Panc1 (cell line): ENCODE measurements around the gene POLG. TPM values are rescaled to one million over a fixed set of nuclear protein-coding genes. Genes with fewer than 3 reads are reported as not detected.

Source experiments
- ATAC-seq: fragments of 200-7000 bp; cut with Tn5 transposase; 2 replicates; pipeline ENCODE4 v1.9.1; 2020; ENCODE audit warnings: mild to moderate bottlenecking, moderate library complexity
- BruUV-seq: library from RNA; stranded (reverse); fragments of 400-500 nt; replicated peaks from 2 replicates; lab custom pipeline; 2021; lab: Mats Ljungman, UMichigan
- CTCF ChIA-PET: fragments of 300-600 bp; sonication (Branson Sonifier 250); formaldehyde crosslinking; loops from one replicate; lab custom pipeline; 2022; ENCODE audit warnings: antibody characterized with exemption; lab: Charles Lee
- POLR2A ChIA-PET: fragments of 300-600 bp; sonication (Branson Sonifier 250); formaldehyde crosslinking; loops from one replicate; lab custom pipeline; 2022; ENCODE audit warnings: antibody characterized with exemption; lab: Charles Lee
- DNase-seq: peaks from one replicate; pipeline ENCODE4 v3.0.0-alpha.2; 2010; ENCODE audit warnings: low read depth, low spot score
- H3K27ac ChIP-seq: 2 replicates; pipeline ENCODE4 v1.5.1; 2011; ENCODE audit warnings: mild to moderate bottlenecking, low read length, inconsistent platforms
- H3K27me3 ChIP-seq: fragments of 200-500 bp; sonication (Bioruptor generic); 2 replicates; pipeline ENCODE4 v1.6.0; 2014; ENCODE audit warnings: low read length, inconsistent platforms; ENCODE audit not compliant: control insufficient read depth, insufficient read depth
- H3K36me3 ChIP-seq: fragments of 200-500 bp; sonication (Bioruptor generic); 2 replicates; pipeline ENCODE4 v1.5.1; 2014; ENCODE audit warnings: inconsistent platforms, mild to moderate bottlenecking, low read length, moderate library complexity; ENCODE audit not compliant: control insufficient read depth, insufficient read depth
- H3K4me1 ChIP-seq: 2 replicates; pipeline ENCODE4 v1.5.1; 2011; ENCODE audit warnings: inconsistent platforms, mild to moderate bottlenecking, low read length, moderate library complexity; ENCODE audit not compliant: control insufficient read depth, insufficient read depth
- H3K4me3 ChIP-seq, 2 experiments: 2 replicates each; pipeline ENCODE4 v1.5.1; 2011 to 2012; ENCODE audit warnings: low read depth in 2 of 2, low read length in 2 of 2, mild to moderate bottlenecking in 2 of 2, inconsistent platforms in 1 of 2, moderate library complexity in 1 of 2
- H3K9me3 ChIP-seq: fragments of 200-500 bp; sonication (Bioruptor generic); 2 replicates; pipeline ENCODE4 v1.5.1; 2014; ENCODE audit warnings: low read depth, mild to moderate bottlenecking, inconsistent platforms, low read length, moderate library complexity; ENCODE audit not compliant: control insufficient read depth, insufficient read depth
- POLR2AphosphoS5 ChIP-seq: IDR thresholded peaks from 2 replicates; pipeline ENCODE4 v1.6.1; 2012; ENCODE audit warnings: mild to moderate bottlenecking, low read depth, low read length, moderate library complexity
- SIN3A ChIP-seq: IDR thresholded peaks from 2 replicates; pipeline ENCODE4 v1.6.1; 2012; ENCODE audit warnings: low read depth, mild to moderate bottlenecking, low read length, moderate library complexity, borderline replicate concordance; ENCODE audit not compliant: insufficient read depth
- TCF7L2 ChIP-seq: IDR thresholded peaks from 2 replicates; pipeline ENCODE4 v1.6.1; 2011; ENCODE audit warnings: mild to moderate bottlenecking, low read depth, low read length, inconsistent platforms
- in situ Hi-C: cut with HindIII; loops from 2 replicates; pipeline ENCODE4 v1.10.0; 2016; ENCODE audit warnings: low sequenced_read_pairs, low pct_unique_long_range_greater_than_20kb
- intact Hi-C: fragments of 100-400 bp; cut with micrococcal nuclease; formaldehyde crosslinking; loops from one replicate; pipeline ENCODE4 v1.10.0; 2022; ENCODE audit not compliant: unreplicated experiment
- total RNA-seq: library from RNA; stranded (reverse); gene quantifications from one replicate; pipeline ENCODE4 v1.2.1, GENCODE V29; 2021; ENCODE audit not compliant: unreplicated experiment
- TF ChIP-seq, protein P1 (sequence below): fragments of 450-650 bp; IDR thresholded peaks from 2 replicates; pipeline ENCODE4 v1.5.1; 2017; ENCODE audit warnings: mild to moderate bottlenecking
- TF ChIP-seq, protein P2 (sequence below), 2 experiments: IDR thresholded peaks; 2 replicates each; pipeline ENCODE4 v1.6.1; 2011 to 2012; ENCODE audit warnings: low read depth in 2 of 2, control low read depth in 1 of 2, low read length in 1 of 2, mild to moderate bottlenecking in 1 of 2, moderate library complexity in 1 of 2; ENCODE audit not compliant: insufficient read depth in 1 of 2

The POLG gene
- total RNA-seq, 1 experiment from 2014 or later = 95.2 TPM

DNA sequence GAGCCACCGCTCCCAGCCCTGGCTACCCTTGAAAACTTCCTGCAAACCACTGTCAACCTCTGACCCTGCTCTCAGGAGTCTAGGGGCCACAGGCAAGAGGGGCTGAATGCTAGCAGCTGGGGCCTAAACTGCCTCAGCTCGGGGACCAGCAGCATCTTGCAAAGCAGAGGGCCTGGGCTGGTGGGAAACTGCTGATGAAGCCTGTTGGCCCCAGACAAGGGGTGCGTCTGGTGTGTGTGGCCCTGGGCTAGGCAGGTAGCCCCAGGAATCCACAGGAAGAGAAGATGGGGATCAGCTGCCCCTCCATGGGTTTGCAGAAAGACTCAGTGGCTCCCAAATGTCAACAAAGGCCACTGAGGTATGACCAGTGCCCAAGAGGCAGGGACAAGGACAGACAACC is 8.2 kb upstream of the POLG start:
- BruUV-seq = no TSS peak
- Histone ChIP-seq H3K27ac (no peak overlapping the region), H3K36me3 (no peaks in the 10 kb centered on the region), H3K4me1 (no peaks in the 10 kb centered on the region), H3K9me3 (no peaks in the 10 kb centered on the region), H3K4me3 (no peak overlapping the region), H3K27me3 (no peaks in the 10 kb centered on the region)
- ATAC-seq (no peak), DNase-seq (no peak)
- ChIA-PET CTCF (interaction anchor here (1.0 kb wide), 1 partner anchor 14 kb away, joined by 5 read pairs; no protein-coding TSS in a partner anchor), POLR2A (no interaction called here)
- in situ Hi-C loops = no loop called here
- intact Hi-C loops = no loop called here
- TF ChIP-seq SIN3A (no peak), POLR2AphosphoS5 (no peak), TCF7L2 (no peak)

DNA sequence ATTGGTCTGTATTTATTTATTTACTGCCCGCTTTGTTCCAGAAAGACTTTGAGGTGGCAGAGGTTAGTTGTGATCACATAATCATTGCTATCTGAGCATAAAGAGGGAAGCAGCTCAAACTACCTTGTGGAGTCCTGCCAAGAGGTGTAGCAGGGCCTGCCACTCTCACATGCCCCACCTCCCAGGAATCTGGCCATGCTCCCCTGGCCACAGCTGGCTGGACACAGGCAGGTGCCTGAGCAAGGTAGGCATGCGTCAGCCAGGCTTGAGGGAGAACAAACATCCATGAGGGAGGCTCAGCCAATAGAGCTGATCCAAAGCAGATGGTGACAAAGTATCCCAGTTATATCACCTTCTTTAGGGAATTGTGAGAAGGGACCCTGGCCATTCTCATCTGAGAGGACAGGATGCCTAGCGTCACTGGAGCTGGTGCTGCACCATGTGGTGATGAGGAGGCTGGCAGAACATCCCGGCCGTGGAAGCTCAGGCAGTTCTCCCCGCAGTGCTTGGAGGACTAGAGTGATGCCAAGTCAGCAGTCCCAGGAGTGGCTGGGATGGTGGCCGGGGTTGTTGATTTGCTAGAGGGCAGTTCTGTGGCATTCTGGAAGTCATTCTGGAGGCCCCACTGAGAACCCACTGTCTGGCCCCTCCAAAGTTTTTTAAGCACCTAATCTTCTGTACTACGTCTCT is 6.8 kb upstream of the POLG start:
- no peaks in the 10 kb centered on the region for H3K27me3 ChIP-seq
- H3K4me3 ChIP-seq = no peak overlapping the region
- POLR2A ChIA-PET = no interaction called here
- ATAC-seq (no peak), DNase-seq (no peak)
- TF ChIP-seq, protein P1, sequence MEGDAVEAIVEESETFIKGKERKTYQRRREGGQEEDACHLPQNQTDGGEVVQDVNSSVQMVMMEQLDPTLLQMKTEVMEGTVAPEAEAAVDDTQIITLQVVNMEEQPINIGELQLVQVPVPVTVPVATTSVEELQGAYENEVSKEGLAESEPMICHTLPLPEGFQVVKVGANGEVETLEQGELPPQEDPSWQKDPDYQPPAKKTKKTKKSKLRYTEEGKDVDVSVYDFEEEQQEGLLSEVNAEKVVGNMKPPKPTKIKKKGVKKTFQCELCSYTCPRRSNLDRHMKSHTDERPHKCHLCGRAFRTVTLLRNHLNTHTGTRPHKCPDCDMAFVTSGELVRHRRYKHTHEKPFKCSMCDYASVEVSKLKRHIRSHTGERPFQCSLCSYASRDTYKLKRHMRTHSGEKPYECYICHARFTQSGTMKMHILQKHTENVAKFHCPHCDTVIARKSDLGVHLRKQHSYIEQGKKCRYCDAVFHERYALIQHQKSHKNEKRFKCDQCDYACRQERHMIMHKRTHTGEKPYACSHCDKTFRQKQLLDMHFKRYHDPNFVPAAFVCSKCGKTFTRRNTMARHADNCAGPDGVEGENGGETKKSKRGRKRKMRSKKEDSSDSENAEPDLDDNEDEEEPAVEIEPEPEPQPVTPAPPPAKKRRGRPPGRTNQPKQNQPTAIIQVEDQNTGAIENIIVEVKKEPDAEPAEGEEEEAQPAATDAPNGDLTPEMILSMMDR = no peak
- no peak for TF ChIP-seq TCF7L2
- TF ChIP-seq, protein P2, sequence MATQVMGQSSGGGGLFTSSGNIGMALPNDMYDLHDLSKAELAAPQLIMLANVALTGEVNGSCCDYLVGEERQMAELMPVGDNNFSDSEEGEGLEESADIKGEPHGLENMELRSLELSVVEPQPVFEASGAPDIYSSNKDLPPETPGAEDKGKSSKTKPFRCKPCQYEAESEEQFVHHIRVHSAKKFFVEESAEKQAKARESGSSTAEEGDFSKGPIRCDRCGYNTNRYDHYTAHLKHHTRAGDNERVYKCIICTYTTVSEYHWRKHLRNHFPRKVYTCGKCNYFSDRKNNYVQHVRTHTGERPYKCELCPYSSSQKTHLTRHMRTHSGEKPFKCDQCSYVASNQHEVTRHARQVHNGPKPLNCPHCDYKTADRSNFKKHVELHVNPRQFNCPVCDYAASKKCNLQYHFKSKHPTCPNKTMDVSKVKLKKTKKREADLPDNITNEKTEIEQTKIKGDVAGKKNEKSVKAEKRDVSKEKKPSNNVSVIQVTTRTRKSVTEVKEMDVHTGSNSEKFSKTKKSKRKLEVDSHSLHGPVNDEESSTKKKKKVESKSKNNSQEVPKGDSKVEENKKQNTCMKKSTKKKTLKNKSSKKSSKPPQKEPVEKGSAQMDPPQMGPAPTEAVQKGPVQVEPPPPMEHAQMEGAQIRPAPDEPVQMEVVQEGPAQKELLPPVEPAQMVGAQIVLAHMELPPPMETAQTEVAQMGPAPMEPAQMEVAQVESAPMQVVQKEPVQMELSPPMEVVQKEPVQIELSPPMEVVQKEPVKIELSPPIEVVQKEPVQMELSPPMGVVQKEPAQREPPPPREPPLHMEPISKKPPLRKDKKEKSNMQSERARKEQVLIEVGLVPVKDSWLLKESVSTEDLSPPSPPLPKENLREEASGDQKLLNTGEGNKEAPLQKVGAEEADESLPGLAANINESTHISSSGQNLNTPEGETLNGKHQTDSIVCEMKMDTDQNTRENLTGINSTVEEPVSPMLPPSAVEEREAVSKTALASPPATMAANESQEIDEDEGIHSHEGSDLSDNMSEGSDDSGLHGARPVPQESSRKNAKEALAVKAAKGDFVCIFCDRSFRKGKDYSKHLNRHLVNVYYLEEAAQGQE (IDR thresholded peaks at IDR 0.05; ENCODE audit: insufficient read depth in 1 of 2, low read depth in 2 of 2, low read length in 1 of 2) = no peak
- no peak for TF ChIP-seq POLR2AphosphoS5
- TF ChIP-seq SIN3A = no peak
- H3K27ac ChIP-seq = no peak overlapping the region
- CTCF ChIA-PET = no interaction called here
- intact Hi-C loops (no loop called here), in situ Hi-C loops (no loop called here)
- H3K9me3 ChIP-seq = no peaks in the 10 kb centered on the region
- no peaks in the 10 kb centered on the region for H3K36me3 ChIP-seq
- BruUV-seq = no TSS peak
- no peaks in the 10 kb centered on the region for H3K4me1 ChIP-seq

DNA sequence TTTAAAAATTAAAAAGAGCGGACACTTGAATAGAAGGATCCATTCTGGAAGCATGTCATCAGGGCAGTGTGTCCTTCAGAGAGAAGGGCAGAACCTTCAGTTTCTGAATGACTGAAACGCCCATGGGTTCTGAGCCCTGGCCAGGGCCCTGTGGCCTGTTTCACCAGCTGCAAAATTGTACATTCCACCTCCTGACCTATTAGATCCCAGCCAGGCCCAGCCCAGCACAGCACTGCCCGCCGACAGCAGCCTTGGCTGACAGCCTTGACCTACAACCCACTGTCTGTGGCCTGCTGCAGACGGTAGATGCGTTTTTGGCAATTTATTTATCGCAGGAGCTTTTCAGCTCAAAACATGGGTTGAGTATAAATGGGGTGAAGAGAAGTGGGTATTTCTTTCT is 5.9 kb upstream of the POLG start:
- TF ChIP-seq, protein P1 = no peak
- no peak for TF ChIP-seq TCF7L2
- TF ChIP-seq SIN3A = no peak
- no peak for TF ChIP-seq POLR2AphosphoS5
- TF ChIP-seq, protein P2 (IDR thresholded peaks at IDR 0.05; ENCODE audit: insufficient read depth in 1 of 2, low read depth in 2 of 2, low read length in 1 of 2) = no peak
- Histone ChIP-seq H3K4me3 (no peak overlapping the region), H3K27me3 (no peaks in the 10 kb centered on the region), H3K9me3 (no peaks in the 10 kb centered on the region), H3K4me1 (0 out of 2 replicates have a peak, but pooled peaks cover 6% of the 10 kb centered on the region), H3K36me3 (no peaks in the 10 kb centered on the region), H3K27ac (no peak overlapping the region)
- POLR2A ChIA-PET = no interaction called here
- DNase-seq (no peak), ATAC-seq (no peak)
- intact Hi-C loops = no loop called here
- in situ Hi-C loops = no loop called here
- CTCF ChIA-PET = no interaction called here
- BruUV-seq = no TSS peak
